HepG2 (cell line): ENCODE results near the gene PBX1.

Source experiments
- NBN ChIP-seq: fragments of 450-650 bp; conservative IDR thresholded peaks from 2 replicates; pipeline ENCODE4 v1.6.1; 2017
- TF ChIP-seq, protein P1 (sequence below): sonication (generic); formaldehyde crosslinking; IDR thresholded peaks from 2 replicates; pipeline ENCODE4 v1.5.0; 2020; ENCODE audit warnings: mild to moderate bottlenecking, missing genetic modification reagents, moderate library complexity

DNA sequence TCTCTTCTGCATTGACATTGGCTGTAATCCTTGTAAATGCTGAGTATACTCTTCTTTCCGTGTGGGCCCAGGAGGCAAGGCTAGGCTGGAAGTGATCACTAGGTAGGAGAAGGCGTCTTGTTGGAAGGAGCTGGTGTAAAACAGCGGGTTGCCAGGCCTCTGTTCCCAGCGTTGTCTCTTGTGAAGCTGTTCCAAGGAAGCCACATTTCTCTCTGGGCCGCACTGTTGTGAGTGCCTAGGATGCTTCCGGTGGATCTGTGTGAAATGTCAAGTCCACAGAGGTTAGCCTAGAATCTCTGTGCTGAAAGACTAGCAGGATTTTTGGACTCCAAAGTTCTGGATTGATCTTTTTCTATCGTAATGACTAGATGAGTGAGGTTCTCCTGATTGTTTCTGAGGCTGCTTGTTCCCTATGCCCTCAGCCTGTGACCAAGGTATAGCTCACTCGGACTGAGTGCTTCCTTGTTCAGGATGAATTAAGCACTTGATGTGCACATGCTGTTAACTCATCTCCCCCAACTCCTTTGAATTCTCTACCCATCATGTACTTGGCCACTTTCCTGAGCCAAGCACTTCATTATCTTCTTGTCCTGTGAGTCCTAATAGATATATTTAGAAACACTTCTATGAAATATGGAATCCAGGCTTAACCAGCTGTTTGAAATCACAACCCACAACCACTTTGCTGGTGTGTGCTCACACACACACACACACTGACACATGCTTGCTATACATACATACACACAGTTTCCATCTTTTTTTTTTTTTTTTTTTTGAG lies 63.3 kb downstream of the PBX1 start:
- TF ChIP-seq, protein P1, sequence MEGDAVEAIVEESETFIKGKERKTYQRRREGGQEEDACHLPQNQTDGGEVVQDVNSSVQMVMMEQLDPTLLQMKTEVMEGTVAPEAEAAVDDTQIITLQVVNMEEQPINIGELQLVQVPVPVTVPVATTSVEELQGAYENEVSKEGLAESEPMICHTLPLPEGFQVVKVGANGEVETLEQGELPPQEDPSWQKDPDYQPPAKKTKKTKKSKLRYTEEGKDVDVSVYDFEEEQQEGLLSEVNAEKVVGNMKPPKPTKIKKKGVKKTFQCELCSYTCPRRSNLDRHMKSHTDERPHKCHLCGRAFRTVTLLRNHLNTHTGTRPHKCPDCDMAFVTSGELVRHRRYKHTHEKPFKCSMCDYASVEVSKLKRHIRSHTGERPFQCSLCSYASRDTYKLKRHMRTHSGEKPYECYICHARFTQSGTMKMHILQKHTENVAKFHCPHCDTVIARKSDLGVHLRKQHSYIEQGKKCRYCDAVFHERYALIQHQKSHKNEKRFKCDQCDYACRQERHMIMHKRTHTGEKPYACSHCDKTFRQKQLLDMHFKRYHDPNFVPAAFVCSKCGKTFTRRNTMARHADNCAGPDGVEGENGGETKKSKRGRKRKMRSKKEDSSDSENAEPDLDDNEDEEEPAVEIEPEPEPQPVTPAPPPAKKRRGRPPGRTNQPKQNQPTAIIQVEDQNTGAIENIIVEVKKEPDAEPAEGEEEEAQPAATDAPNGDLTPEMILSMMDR (CRISPR knock-in tag): no peak
- no peak for TF ChIP-seq NBN
